ENCODE measurements around the gene CAPZB. TPM values are rescaled to one million over a fixed set of nuclear protein-coding genes. Genes with fewer than 3 reads are reported as not detected.

The CAPZB gene
- total RNA-seq, 1 donor from 2014 or later, result 334 TPM

- Mint-ChIP-seq H3K4me3 (no peak overlapping the region), H3K27ac (no peak overlapping the region), H3K9me3 (no peaks in the 10 kb centered on the region), H3K27me3 (no peaks in the 10 kb centered on the region), H3K4me1 (peaks cover 7% of the 10 kb centered on the region), H3K36me3 (ENCODE audit: low read depth) (peaks cover 48% of the 10 kb centered on the region)
- ChIA-PET POLR2A (no interaction called here), CTCF (no interaction called here)
- DNase-seq (no peak), ATAC-seq (ENCODE audit: low read depth) (no peak)
- intact Hi-C loops (cut with micrococcal nuclease), result no loop called here
- no peak for TF ChIP-seq CTCF (IDR thresholded peaks at IDR 0.05)
Observed at GRCh38 chr1:19322481-19322880, 162.9 kb downstream of the CAPZB start.

GRCh38 chr1:19321071-19321470 lies 164.3 kb downstream of the CAPZB start:
- POLR2A ChIA-PET, result no interaction called here

GRCh38 chr1:19319196-19319595 lies 166.1 kb downstream of the CAPZB start:
- Mint-ChIP-seq H3K27me3 (no peaks in the 10 kb centered on the region), H3K4me3 (no peak overlapping the region), H3K36me3 (ENCODE audit: low read depth) (peaks cover 27% of the 10 kb centered on the region), H3K4me1 (peaks cover 39% of the 10 kb centered on the region), H3K9me3 (no peaks in the 10 kb centered on the region), H3K27ac (no peak overlapping the region)
- DNase-seq (no peak), ATAC-seq (ENCODE audit: low read depth) (no peak)
- TF ChIP-seq CTCF (IDR thresholded peaks at IDR 0.05), result no peak
- POLR2A ChIA-PET, result no interaction called here
- CTCF ChIA-PET, result no interaction called here
- intact Hi-C loops (cut with micrococcal nuclease), result loop anchor here (10.0 kb wide), 1 partner anchor 414 kb away; the partner anchor contains the start of gene ALDH4A1

More at GRCh38 chr1:19321071-19321470, 164.3 kb downstream of the CAPZB start:
- Mint-ChIP-seq H3K36me3 (ENCODE audit: low read depth) (peaks cover 38% of the 10 kb centered on the region), H3K27ac (no peak overlapping the region), H3K27me3 (no peaks in the 10 kb centered on the region), H3K4me3 (no peak overlapping the region), H3K4me1 (peaks cover 20% of the 10 kb centered on the region), H3K9me3 (no peaks in the 10 kb centered on the region)
- CTCF ChIA-PET, result interaction anchor here (0.6 kb wide), 1 partner anchor 12 kb away, joined by 3 read pairs; no protein-coding TSS in a partner anchor
- DNase-seq (no peak), ATAC-seq (ENCODE audit: low read depth) (no peak)
- no peak for TF ChIP-seq CTCF (IDR thresholded peaks at IDR 0.05)
- intact Hi-C loops (cut with micrococcal nuclease), result no loop called here

DNA sequence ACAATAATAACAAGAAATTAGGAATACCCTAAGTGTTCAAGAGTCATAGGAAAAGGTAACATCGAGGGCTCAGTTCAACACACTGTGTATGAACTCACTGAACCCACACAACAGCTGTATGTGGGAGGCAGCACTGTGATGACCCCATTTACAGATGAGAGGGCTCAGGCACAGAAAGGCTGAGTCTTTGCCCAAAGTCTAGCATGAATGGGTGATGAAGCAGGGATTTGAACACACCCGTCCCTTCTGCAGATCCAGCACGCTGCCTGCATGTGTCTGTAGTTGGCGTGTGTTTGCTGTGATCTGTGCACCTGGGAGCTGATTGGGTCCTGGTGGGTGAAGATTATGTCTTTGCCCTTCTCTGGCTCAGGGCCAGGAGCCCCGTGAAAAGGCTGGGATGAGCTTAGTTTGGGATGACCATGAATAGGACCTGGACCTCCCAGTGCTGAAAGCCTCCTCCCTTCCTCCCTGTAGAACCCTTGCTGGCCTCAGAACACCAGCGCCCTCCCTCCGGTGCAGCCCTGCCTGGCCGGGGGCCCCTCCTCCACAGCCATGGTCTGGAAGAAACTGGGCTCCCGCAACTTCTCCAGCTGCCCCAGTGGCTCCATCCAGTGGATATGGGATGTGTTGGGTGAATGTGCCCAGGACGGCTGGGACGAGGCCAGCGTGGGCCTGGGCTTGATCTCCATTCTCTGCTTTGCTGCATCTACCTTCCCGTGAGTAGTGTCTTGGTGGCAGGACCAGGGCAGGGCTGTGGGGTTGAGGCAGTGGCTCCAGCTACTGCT lies 168.0 kb downstream of the CAPZB start:
- Mint-ChIP-seq H3K9me3 (no peaks in the 10 kb centered on the region), H3K27ac (peak overlapping the region; percentile 61), H3K27me3 (no peaks in the 10 kb centered on the region), H3K36me3 (ENCODE audit: low read depth) (peaks cover 17% of the 10 kb centered on the region), H3K4me3 (no peak overlapping the region), H3K4me1 (peaks cover 55% of the 10 kb centered on the region)
- DNase-seq, result no peak
- POLR2A ChIA-PET, result no interaction called here
- intact Hi-C loops (cut with micrococcal nuclease), result loop anchor here (10.0 kb wide), 1 partner anchor 413 kb away; the partner anchor contains the start of gene ALDH4A1
- no peak for TF ChIP-seq CTCF (IDR thresholded peaks at IDR 0.05)
- ATAC-seq (ENCODE audit: low read depth), result no peak
- CTCF ChIA-PET, result no interaction called here

- peak overlapping the region; percentile 61 for H3K27ac Mint-ChIP-seq
- ATAC-seq (ENCODE audit: low read depth) (peak; percentile 43), DNase-seq (peak; percentile 44)
- H3K4me3 Mint-ChIP-seq, result peak overlapping the region; percentile 68
- H3K36me3 Mint-ChIP-seq (ENCODE audit: low read depth), result peaks cover 14% of the 10 kb centered on the region
- TF ChIP-seq CTCF (IDR thresholded peaks at IDR 0.05), result no peak
- intact Hi-C loops (cut with micrococcal nuclease), result loop anchor here (2.0 to 10.0 kb wide), 3 partner anchors 25 to 411 kb away; partner anchors contain the start of genes ALDH4A1 and UBR4
- peaks cover 65% of the 10 kb centered on the region for H3K4me1 Mint-ChIP-seq
- ChIA-PET POLR2A (interaction anchor here (0.6 kb wide), 1 partner anchor 856 kb away, joined by 4 read pairs; no protein-coding TSS in a partner anchor), CTCF (no interaction called here)
- H3K27me3 Mint-ChIP-seq, result no peaks in the 10 kb centered on the region
- H3K9me3 Mint-ChIP-seq, result no peaks in the 10 kb centered on the region
Observed at GRCh38 chr1:19315378-19316198, 169.8 kb downstream of the CAPZB start.
